Measurements from ENCODE around the gene FANCL.

Gene FANCL

GRCh38 chr2:58203018-58203417 lies 38.1 kb downstream of the FANCL start:
- no peak overlapping the region for H3K9ac ChIP-seq (ENCODE audit: low read depth, low read length)
- no peak for TF ChIP-seq CTCF (IDR thresholded peaks at IDR 0.05; ENCODE audit: borderline replicate concordance, extremely low read depth, low read length, poor library complexity, severe bottlenecking)
- no peak for TF ChIP-seq EZH2 (IDR thresholded peaks at IDR 0.05; ENCODE audit: borderline replicate concordance, low read depth, low read length, severe bottlenecking)
- H3K4me1 ChIP-seq (ENCODE audit: insufficient read depth, low read length) = no peaks in the 10 kb centered on the region
- no peak overlapping the region for H3K27ac ChIP-seq (ENCODE audit: low read length)
- H3K9me3 ChIP-seq (ENCODE audit: insufficient read depth, low read length, severe bottlenecking) = no peaks in the 10 kb centered on the region
- H3K79me2 ChIP-seq (ENCODE audit: insufficient read depth, low read length) = no peaks in the 10 kb centered on the region
- no peaks in the 10 kb centered on the region for H4K20me1 ChIP-seq (ENCODE audit: insufficient read depth, low read length)
- H3K4me3 ChIP-seq (ENCODE audit: low read depth in 1 of 2, low read length in 2 of 2) = no peak overlapping the region
- no peak overlapping the region for H2AFZ ChIP-seq (ENCODE audit: low read depth, low read length)
- no peak overlapping the region for H3K4me2 ChIP-seq (ENCODE audit: insufficient read depth, low read length)
- peaks cover 24% of the 10 kb centered on the region for H3K36me3 ChIP-seq (ENCODE audit: insufficient read depth, low read length)
- no peak for ATAC-seq (ENCODE audit: insufficient read depth, low read depth)
- no peak for DNase-seq
- H3K27me3 ChIP-seq (ENCODE audit: insufficient read depth, low read length, poor library complexity) = no peaks in the 10 kb centered on the region

GRCh38 chr2:58202404-58202803 lies 38.7 kb downstream of the FANCL start:
- Histone ChIP-seq H3K4me3 (ENCODE audit: low read depth in 1 of 2, low read length in 2 of 2) (no peak overlapping the region), H3K27ac (ENCODE audit: low read length) (no peak overlapping the region), H4K20me1 (ENCODE audit: insufficient read depth, low read length) (no peaks in the 10 kb centered on the region), H3K9ac (ENCODE audit: low read depth, low read length) (no peak overlapping the region), H3K36me3 (ENCODE audit: insufficient read depth, low read length) (peaks cover 30% of the 10 kb centered on the region), H3K27me3 (ENCODE audit: insufficient read depth, low read length, poor library complexity) (no peaks in the 10 kb centered on the region), H3K4me2 (ENCODE audit: insufficient read depth, low read length) (no peak overlapping the region), H3K4me1 (ENCODE audit: insufficient read depth, low read length) (no peaks in the 10 kb centered on the region), H3K79me2 (ENCODE audit: insufficient read depth, low read length) (no peaks in the 10 kb centered on the region), H2AFZ (ENCODE audit: low read depth, low read length) (no peak overlapping the region), H3K9me3 (ENCODE audit: insufficient read depth, low read length, severe bottlenecking) (no peaks in the 10 kb centered on the region)
- DNase-seq (no peak), ATAC-seq (ENCODE audit: insufficient read depth, low read depth) (no peak)
- no peak for TF ChIP-seq EZH2 (IDR thresholded peaks at IDR 0.05; ENCODE audit: borderline replicate concordance, low read depth, low read length, severe bottlenecking)
- no peak for TF ChIP-seq CTCF (IDR thresholded peaks at IDR 0.05; ENCODE audit: borderline replicate concordance, extremely low read depth, low read length, poor library complexity, severe bottlenecking)

- Histone ChIP-seq H3K4me2 (ENCODE audit: insufficient read depth, low read length) (no peak overlapping the region), H2AFZ (ENCODE audit: low read depth, low read length) (no peak overlapping the region), H3K27me3 (ENCODE audit: insufficient read depth, low read length, poor library complexity) (no peaks in the 10 kb centered on the region), H3K36me3 (ENCODE audit: insufficient read depth, low read length) (peaks cover 35% of the 10 kb centered on the region; the same call in 1 of the 2 replicates), H3K9me3 (ENCODE audit: insufficient read depth, low read length, severe bottlenecking) (no peaks in the 10 kb centered on the region), H4K20me1 (ENCODE audit: insufficient read depth, low read length) (no peaks in the 10 kb centered on the region), H3K4me3 (ENCODE audit: low read depth in 1 of 2, low read length in 2 of 2) (no peak overlapping the region), H3K27ac (ENCODE audit: low read length) (no peak overlapping the region), H3K9ac (ENCODE audit: low read depth, low read length) (no peak overlapping the region), H3K79me2 (ENCODE audit: insufficient read depth, low read length) (no peaks in the 10 kb centered on the region), H3K4me1 (ENCODE audit: insufficient read depth, low read length) (no peaks in the 10 kb centered on the region)
- no peak for TF ChIP-seq EZH2 (IDR thresholded peaks at IDR 0.05; ENCODE audit: borderline replicate concordance, low read depth, low read length, severe bottlenecking)
- TF ChIP-seq CTCF (IDR thresholded peaks at IDR 0.05; ENCODE audit: borderline replicate concordance, extremely low read depth, low read length, poor library complexity, severe bottlenecking) = no peak
- no peak for DNase-seq
- ATAC-seq (ENCODE audit: insufficient read depth, low read depth) = no peak
These were observed 43.2 kb downstream of the FANCL start for GRCh38 chr2:58197894-58198293.

- no peak overlapping the region for H3K27ac ChIP-seq (ENCODE audit: low read length)
- no peak overlapping the region for H2AFZ ChIP-seq (ENCODE audit: low read depth, low read length)
- no peak for ATAC-seq (ENCODE audit: insufficient read depth, low read depth)
- no peaks in the 10 kb centered on the region for H3K9me3 ChIP-seq (ENCODE audit: insufficient read depth, low read length, severe bottlenecking)
- no peak overlapping the region for H3K4me2 ChIP-seq (ENCODE audit: insufficient read depth, low read length)
- H4K20me1 ChIP-seq (ENCODE audit: insufficient read depth, low read length) = no peaks in the 10 kb centered on the region
- H3K4me1 ChIP-seq (ENCODE audit: insufficient read depth, low read length) = no peaks in the 10 kb centered on the region
- no peak for DNase-seq
- peaks cover 35% of the 10 kb centered on the region; the same call in 1 of the 2 replicates for H3K36me3 ChIP-seq (ENCODE audit: insufficient read depth, low read length)
- no peak overlapping the region for H3K4me3 ChIP-seq (ENCODE audit: low read depth in 1 of 2, low read length in 2 of 2)
- H3K27me3 ChIP-seq (ENCODE audit: insufficient read depth, low read length, poor library complexity) = no peaks in the 10 kb centered on the region
- TF ChIP-seq EZH2 (IDR thresholded peaks at IDR 0.05; ENCODE audit: borderline replicate concordance, low read depth, low read length, severe bottlenecking) (no peak), CTCF (IDR thresholded peaks at IDR 0.05; ENCODE audit: borderline replicate concordance, extremely low read depth, low read length, poor library complexity, severe bottlenecking) (no peak)
- no peak overlapping the region for H3K9ac ChIP-seq (ENCODE audit: low read depth, low read length)
- no peaks in the 10 kb centered on the region for H3K79me2 ChIP-seq (ENCODE audit: insufficient read depth, low read length)
These were observed 45.5 kb downstream of the FANCL start for GRCh38 chr2:58195662-58196061.
